SH-SY5Y (cell line): ENCODE data around the gene C1QTNF5.

ENCODE experiments used
- GATA2 ChIP-seq: IDR thresholded peaks from 2 replicates; pipeline ENCODE4 v1.6.1; 2011; ENCODE audit warnings: mild to moderate bottlenecking, low read depth, low read length
- GATA3 ChIP-seq: IDR thresholded peaks from 2 replicates; pipeline ENCODE4 v1.6.1; 2011; ENCODE audit warnings: low read depth, mild to moderate bottlenecking, low read length, moderate library complexity

DNA sequence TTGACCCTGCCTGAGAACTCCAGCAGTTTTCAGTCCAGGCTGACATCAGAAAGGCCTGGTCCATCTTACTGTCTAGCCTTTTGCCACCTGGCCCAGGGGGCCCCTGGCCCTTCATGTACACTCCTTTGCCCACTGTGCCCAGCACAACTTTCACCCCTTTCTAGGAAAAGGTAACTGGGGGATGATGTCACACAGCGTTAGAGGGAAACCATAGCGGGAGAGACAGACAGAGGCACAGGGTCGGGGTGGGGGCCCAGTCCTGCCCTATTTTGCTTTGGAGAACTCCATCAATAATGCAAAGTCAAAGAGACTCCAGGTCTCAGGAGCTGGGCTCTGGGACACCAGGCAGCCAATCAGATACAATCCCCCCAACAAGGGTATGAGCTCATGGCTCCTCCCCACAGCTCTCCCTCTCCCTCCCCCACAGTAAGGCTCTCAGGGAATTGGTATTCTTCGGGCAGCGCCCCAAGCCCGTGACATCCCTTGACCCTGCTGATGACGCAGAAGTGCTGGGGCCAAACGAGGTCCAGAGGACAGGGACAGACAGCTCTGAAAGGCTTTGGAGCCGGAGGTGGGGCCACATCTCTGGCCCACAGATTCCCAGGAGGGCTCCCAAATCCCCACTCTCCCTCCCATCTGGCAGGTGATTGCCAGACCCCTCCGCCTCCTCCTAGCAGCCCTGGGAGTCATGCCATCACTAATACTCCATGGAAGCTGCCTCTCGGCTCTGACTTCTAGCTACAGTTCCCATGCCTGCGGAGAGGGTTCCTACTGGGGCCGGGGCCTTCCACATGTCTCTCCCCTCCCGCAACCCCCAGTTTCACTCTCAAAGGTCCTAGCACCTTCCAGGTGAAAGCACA lies 34.9 kb upstream of the C1QTNF5 start:
- TF ChIP-seq GATA2 (no peak), GATA3 (no peak)
